Hepatocyte (in vitro differentiated cells): ENCODE data around the gene BET1L.

ENCODE experiments used
- CTCF ChIP-seq: fragments of 200-600 bp; sonication (generic); IDR thresholded peaks from 2 replicates; pipeline ENCODE4 v1.5.1; 2016; ENCODE audit warnings: antibody characterized with exemption, mild to moderate bottlenecking; ENCODE audit not compliant: poor library complexity
- EZH2phosphoT487 ChIP-seq: fragments of 200-600 bp; sonication (generic); IDR thresholded peaks from one replicate; pipeline ENCODE4 v1.6.1; 2018; ENCODE audit warnings: antibody characterized with exemption, mild to moderate bottlenecking, low read depth, moderate library complexity; ENCODE audit not compliant: unreplicated experiment, severe bottlenecking

DNA sequence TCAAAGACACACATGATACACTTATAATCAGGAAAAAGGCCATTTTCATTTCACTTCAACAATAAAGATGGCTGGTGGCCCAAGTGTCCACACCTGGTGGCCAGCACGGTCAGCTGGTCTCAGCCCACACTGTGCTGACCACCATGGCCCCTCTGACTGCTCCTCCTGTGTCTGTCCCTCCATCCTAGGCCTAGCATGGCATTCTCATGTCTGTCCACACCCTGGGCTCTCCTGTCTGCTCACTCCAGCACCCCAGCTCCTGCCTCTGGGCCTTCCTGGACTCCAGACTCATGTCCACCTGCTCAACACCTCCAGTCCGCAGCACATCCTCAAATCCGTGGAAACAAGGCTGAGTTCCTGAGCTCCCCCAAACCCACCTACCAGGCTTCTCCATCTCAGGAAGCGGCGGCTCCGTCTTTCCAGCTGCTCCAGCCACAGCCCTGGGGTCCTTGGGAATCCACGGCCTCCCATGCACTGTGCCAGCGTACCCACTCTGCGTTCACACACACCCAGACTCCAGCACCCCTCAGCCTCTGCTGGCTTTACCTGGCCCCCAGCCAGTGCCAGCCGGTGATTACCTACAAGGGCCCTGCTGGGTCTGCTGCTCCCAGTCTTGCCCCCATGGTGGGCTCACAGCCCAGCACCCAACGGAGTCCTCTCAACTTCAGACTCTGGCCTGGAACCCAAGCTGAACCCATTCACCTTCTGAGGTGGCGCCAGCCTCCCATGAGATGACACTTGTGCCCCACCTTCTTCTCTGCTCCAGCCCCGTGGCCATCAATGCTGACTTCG lies 15.0 kb upstream of the BET1L start:
- TF ChIP-seq CTCF, result no peak
- no peak for TF ChIP-seq EZH2phosphoT487
